ENCODE data around the gene COG6.

- no peak for TF ChIP-seq CTCF (conservative IDR thresholded peaks at IDR 0.05; ENCODE audit: low read length)
- TF ChIP-seq EZH2phosphoT487 (IDR thresholded peaks at IDR 0.05; ENCODE audit: borderline replicate concordance), result no peak
Observed at GRCh38 chr13:39637890-39638289, 17.6 kb upstream of the COG6 start.

Data from Loucy (cell line).